Epithelial cell of alveolus of lung (primary cell): Measurements from ENCODE around the gene LNX2. TPM values are rescaled to one million over a fixed set of nuclear protein-coding genes. Genes with fewer than 3 reads are reported as not detected.

Experiments used
- total RNA-seq: library from RNA; depleted of rRNA; stranded (reverse); fragments of >200 nt; gene quantifications from 2 replicates; pipeline ENCODE4 v1.2.1, GENCODE V29; 2015

The LNX2 gene
- total RNA-seq = 4.1 and 5.0 TPM in 2 replicates

GRCh38 chr13:27620377-27621115, at the start of gene LNX2:
LNX2 (minus strand) TSS chr13:27620529; CDS start chr13:27581703, 38,826 bp downstream.

GRCh38 chr13:27621366-27622101, 1.2 kb upstream of the LNX2 start, which contains the start of gene POLR1D:
POLR1D (plus strand) TSS chr13:27621892; CDS start chr13:27621984, 92 bp downstream.

Other genes starting within 250 kb of the LNX2 start
- 77.1 and 137 TPM in 2 replicates for gene GTF3A, start 195.9 kb downstream of the LNX2 start, total RNA-seq
- gene MTIF3, start 170.0 kb downstream of the LNX2 start, total RNA-seq = 38.0 and 48.5 TPM in 2 replicates
- gene POLR1D, start 1.4 kb upstream of the LNX2 start, total RNA-seq = 92.8 and 178 TPM in 2 replicates
- gene GSX1, start 172.0 kb upstream of the LNX2 start, total RNA-seq = not detected in 2 replicates